ENCODE data around the gene FBXO15. TPM values are rescaled to one million over a fixed set of nuclear protein-coding genes. Genes with fewer than 3 reads are reported as not detected.

Gene FBXO15
- total RNA-seq, 1 donor from 2014 or later: 1.2 TPM

- no peak for TF ChIP-seq CTCF (IDR thresholded peaks at IDR 0.05; ENCODE audit: insufficient read depth, low read depth, low read length)
- no peak for TF ChIP-seq EZH2 (IDR thresholded peaks at IDR 0.05; ENCODE audit: insufficient read depth, low read length)
- no peak overlapping the region for H3K27ac Mint-ChIP-seq (ENCODE audit: unreplicated experiment)
- Histone ChIP-seq H2AFZ (ENCODE audit: low read depth, low read length) (no peak overlapping the region), H3K4me1 (ENCODE audit: insufficient read depth, low read length) (peaks cover 3% of the 10 kb centered on the region), H3K27me3 (ENCODE audit: insufficient read depth, low read length) (no peaks in the 10 kb centered on the region), H3K4me2 (ENCODE audit: low read length) (no peak overlapping the region), H3K9me3 (ENCODE audit: insufficient read depth, low read depth, low read length) (no peaks in the 10 kb centered on the region), H3K36me3 (ENCODE audit: insufficient read depth, low read length) (no peaks in the 10 kb centered on the region), H3K79me2 (ENCODE audit: insufficient read depth, low read length) (no peaks in the 10 kb centered on the region), H3K9ac (ENCODE audit: low read length) (no peak overlapping the region), H4K20me1 (ENCODE audit: insufficient read depth, low read length) (no peaks in the 10 kb centered on the region), H3K4me3 (ENCODE audit: insufficient read depth, low read depth, low read length) (no peak overlapping the region), H3K27ac (ENCODE audit: low read depth, low read length) (no peak overlapping the region)
- no peaks in the 10 kb centered on the region for H3K27me3 Mint-ChIP-seq (ENCODE audit: low read depth, unreplicated experiment)
- no peak overlapping the region for H3K4me3 Mint-ChIP-seq (ENCODE audit: unreplicated experiment)
- DNase-seq (ENCODE audit: low read depth) (no peak), FAIRE-seq (no peak)
- H3K4me1 Mint-ChIP-seq (ENCODE audit: low read depth, unreplicated experiment): peaks cover 7% of the 10 kb centered on the region
- H3K9me3 Mint-ChIP-seq (ENCODE audit: unreplicated experiment): peaks cover 3% of the 10 kb centered on the region
- H3K36me3 Mint-ChIP-seq (ENCODE audit: low read depth, unreplicated experiment): no peaks in the 10 kb centered on the region
These were observed 6.0 kb downstream of the FBXO15 start for GRCh38 chr18:74141667-74142066.

GRCh38 chr18:74140582-74140981, 7.1 kb downstream of the FBXO15 start:
- no peaks in the 10 kb centered on the region for H3K9me3 ChIP-seq (ENCODE audit: insufficient read depth, low read depth, low read length)
- no peak overlapping the region for H3K4me3 ChIP-seq (ENCODE audit: insufficient read depth, low read depth, low read length)
- DNase-seq (ENCODE audit: low read depth) (no peak), FAIRE-seq (peak; percentile 45)
- H3K4me1 ChIP-seq (ENCODE audit: insufficient read depth, low read length): peaks cover 3% of the 10 kb centered on the region
- no peak overlapping the region for H2AFZ ChIP-seq (ENCODE audit: low read depth, low read length)
- H3K27me3 ChIP-seq (ENCODE audit: insufficient read depth, low read length): no peaks in the 10 kb centered on the region
- no peaks in the 10 kb centered on the region for H3K27me3 Mint-ChIP-seq (ENCODE audit: low read depth, unreplicated experiment)
- H3K9ac ChIP-seq (ENCODE audit: low read length): no peak overlapping the region
- no peak overlapping the region for H3K27ac Mint-ChIP-seq (ENCODE audit: unreplicated experiment)
- H3K9me3 Mint-ChIP-seq (ENCODE audit: unreplicated experiment): peaks cover 3% of the 10 kb centered on the region
- no peak overlapping the region for H3K27ac ChIP-seq (ENCODE audit: low read depth, low read length)
- no peak overlapping the region for H3K4me2 ChIP-seq (ENCODE audit: low read length)
- no peaks in the 10 kb centered on the region for H3K36me3 Mint-ChIP-seq (ENCODE audit: low read depth, unreplicated experiment)
- H4K20me1 ChIP-seq (ENCODE audit: insufficient read depth, low read length): no peaks in the 10 kb centered on the region
- no peak overlapping the region for H3K4me3 Mint-ChIP-seq (ENCODE audit: unreplicated experiment)
- H3K4me1 Mint-ChIP-seq (ENCODE audit: low read depth, unreplicated experiment): peaks cover 7% of the 10 kb centered on the region
- TF ChIP-seq EZH2 (IDR thresholded peaks at IDR 0.05; ENCODE audit: insufficient read depth, low read length) (no peak), CTCF (IDR thresholded peaks at IDR 0.05; ENCODE audit: insufficient read depth, low read depth, low read length) (no peak)
- H3K79me2 ChIP-seq (ENCODE audit: insufficient read depth, low read length): no peaks in the 10 kb centered on the region
- H3K36me3 ChIP-seq (ENCODE audit: insufficient read depth, low read length): no peaks in the 10 kb centered on the region

DNA sequence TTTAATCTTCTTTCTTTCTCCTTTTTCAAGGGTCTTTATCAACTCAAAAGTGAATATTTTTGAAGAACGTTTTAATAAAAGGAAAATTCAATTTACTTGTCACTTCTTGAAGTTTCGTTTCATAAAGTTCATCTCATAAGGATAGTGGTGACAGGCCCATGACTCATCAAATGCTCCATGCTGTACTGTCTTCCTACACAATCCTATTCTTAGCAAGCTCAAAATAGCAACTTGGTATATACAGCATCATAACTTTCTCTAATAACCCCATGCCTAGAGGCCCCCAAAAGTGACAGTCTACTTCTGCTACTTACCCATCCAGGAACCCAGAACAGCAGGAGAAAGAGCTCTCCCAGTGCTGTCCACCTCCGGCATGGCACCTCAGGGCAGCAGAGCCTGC, 7.7 kb downstream of the FBXO15 start:
- Histone ChIP-seq H3K4me3 (ENCODE audit: insufficient read depth, low read depth, low read length) (no peak overlapping the region), H4K20me1 (ENCODE audit: insufficient read depth, low read length) (no peaks in the 10 kb centered on the region), H3K27ac (ENCODE audit: low read depth, low read length) (peak overlapping the region; percentile 2), H3K9ac (ENCODE audit: low read length) (no peak overlapping the region), H2AFZ (ENCODE audit: low read depth, low read length) (no peak overlapping the region), H3K79me2 (ENCODE audit: insufficient read depth, low read length) (no peaks in the 10 kb centered on the region), H3K4me2 (ENCODE audit: low read length) (peak overlapping the region; percentile 71), H3K4me1 (ENCODE audit: insufficient read depth, low read length) (peaks cover 3% of the 10 kb centered on the region), H3K27me3 (ENCODE audit: insufficient read depth, low read length) (no peaks in the 10 kb centered on the region), H3K9me3 (ENCODE audit: insufficient read depth, low read depth, low read length) (no peaks in the 10 kb centered on the region), H3K36me3 (ENCODE audit: insufficient read depth, low read length) (no peaks in the 10 kb centered on the region)
- Mint-ChIP-seq H3K36me3 (ENCODE audit: low read depth, unreplicated experiment) (no peaks in the 10 kb centered on the region), H3K4me1 (ENCODE audit: low read depth, unreplicated experiment) (peaks cover 7% of the 10 kb centered on the region), H3K4me3 (ENCODE audit: unreplicated experiment) (no peak overlapping the region), H3K9me3 (ENCODE audit: unreplicated experiment) (peaks cover 3% of the 10 kb centered on the region), H3K27ac (ENCODE audit: unreplicated experiment) (no peak overlapping the region), H3K27me3 (ENCODE audit: low read depth, unreplicated experiment) (no peaks in the 10 kb centered on the region)
- no peak for FAIRE-seq
- peak; percentile 39 for DNase-seq (ENCODE audit: low read depth)
- no peak for TF ChIP-seq EZH2 (IDR thresholded peaks at IDR 0.05; ENCODE audit: insufficient read depth, low read length)
- TF ChIP-seq CTCF (IDR thresholded peaks at IDR 0.05; ENCODE audit: insufficient read depth, low read depth, low read length): no peak

Data from astrocyte (in vitro differentiated cells and primary cell).